Central memory CD4-positive, alpha-beta T cell (primary cell): Measurements from ENCODE around the gene SLC30A2.

Experiments
- DNase-seq: peaks from one replicate; pipeline ENCODE4 v3.0.0; 2022

SLC30A2 gene

DNA sequence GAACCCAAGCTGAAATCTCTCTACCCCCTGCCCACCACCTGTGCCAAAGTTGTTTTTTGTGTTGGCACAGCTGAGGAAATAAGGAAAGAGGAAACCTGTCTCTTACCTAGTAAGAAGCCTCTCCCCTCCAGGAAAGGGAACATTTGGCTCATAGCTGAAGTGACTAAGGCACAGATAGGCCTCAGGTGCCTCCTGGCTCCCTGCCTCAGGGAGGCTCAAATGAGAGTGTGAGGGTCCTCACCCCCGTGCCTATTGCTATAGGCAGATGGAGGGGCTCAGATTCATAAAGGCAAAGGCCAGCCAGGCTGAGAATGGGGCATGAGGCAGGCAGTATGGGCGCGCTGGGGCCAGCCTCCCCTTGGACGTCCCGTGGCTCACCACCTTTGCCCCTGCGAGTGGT, 7.4 kb downstream of the SLC30A2 start:
- no peak for DNase-seq

DNA sequence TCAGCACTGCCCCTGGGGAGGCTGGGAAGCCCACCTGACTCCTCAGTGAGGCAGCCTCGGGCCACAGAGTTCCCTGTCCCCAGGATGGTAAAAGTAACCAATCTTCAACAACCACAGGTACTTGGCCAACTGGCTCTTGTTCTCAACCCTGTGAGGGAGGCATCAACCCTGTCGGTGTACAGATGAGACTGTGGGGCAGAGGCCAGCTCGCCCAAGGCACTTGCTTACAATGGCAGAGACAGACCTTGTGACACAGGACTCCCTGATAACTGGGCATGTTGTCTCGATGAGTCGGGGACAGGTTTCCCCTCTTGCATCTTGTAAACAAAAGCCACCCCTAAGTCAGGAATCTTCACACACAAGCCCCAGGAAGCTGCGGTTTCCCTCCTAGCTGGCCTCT, 8.0 kb downstream of the SLC30A2 start:
- DNase-seq = no peak

- DNase-seq = no peak
These were observed 9.1 kb downstream of the SLC30A2 start for GRCh38 chr1:26036756-26037281.

DNA sequence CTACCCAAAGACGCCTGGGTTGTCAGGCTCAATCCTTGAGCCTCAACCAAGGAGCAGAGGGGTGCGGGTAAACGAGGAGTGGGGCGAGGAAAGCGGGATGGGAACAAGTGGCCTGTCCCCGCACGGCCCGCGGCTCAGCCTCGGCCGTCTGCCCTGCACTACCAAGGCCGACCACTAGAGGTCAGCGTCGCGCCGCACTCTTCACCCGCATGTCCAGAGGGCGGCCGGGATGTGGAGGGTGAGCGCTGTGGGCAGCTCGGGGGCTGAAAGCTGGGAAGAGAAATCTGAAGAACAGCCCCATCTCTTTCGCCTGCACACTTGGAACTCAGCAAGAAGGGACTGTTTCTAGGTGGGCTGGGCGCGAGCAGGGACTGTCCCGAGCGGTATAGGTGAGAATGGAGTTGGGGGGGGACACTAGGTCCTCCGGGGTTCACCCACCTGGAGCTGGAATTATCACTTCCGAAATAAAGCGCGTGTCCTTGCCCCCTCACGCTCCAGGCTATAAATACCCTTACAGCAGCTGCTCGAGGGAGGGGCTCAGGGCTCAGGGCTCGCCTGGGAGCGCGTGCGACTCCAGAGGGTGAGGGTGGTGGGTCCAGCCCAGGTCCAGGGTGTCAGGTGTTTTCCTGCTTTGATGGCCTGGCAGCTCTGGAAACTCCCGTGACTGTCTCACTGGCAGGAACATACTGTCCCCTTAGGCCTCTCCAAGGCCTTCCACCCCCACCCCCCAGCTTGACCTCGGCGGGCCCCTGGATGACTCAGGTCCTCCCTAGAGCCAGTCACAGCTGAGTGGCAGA, 9.8 kb downstream of the SLC30A2 start:
- peak; percentile 64 for DNase-seq

DNA sequence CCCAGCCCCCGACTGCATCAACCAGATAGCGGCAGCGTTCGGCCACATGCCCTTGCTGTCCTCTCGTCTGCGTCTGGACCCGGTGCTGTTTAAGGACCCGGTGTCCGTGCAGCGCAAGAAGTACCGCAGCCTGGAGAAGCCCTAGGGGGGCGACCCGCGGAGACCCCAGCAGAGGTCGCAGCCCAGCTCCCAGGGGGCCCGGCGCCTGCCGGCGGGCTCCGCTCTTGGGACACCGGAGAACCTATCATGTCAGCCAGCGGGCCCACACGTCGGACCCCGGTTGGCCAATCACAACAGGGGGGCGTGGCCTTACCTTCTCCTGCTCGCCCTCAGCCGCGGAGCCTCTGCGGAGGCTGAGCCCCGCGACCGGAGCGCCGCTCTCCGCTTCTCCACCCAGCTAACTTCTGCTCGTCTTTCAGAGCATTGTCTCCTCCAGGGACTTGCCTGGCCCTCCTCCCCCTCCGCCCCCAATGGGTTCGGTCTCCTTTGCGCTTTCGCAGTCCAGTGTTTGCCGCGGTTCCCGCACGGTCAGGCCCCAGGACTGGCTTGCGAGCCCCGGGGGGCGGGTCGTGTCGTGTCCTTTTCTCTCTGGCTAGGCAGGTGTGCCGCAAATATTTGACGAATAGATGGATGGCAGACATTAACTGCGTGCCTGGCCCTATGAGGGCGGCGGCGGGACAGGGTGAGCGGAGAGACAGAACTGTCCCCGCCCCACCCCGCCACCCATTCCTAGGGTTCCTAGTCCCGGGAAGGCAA, 10.5 kb downstream of the SLC30A2 start:
- peak; percentile 90 for DNase-seq

GRCh38 chr1:26034504-26035202, 11.3 kb downstream of the SLC30A2 start:
- DNase-seq = no peak

GRCh38 chr1:26032656-26033357, 13.1 kb downstream of the SLC30A2 start:
- no peak for DNase-seq

DNA sequence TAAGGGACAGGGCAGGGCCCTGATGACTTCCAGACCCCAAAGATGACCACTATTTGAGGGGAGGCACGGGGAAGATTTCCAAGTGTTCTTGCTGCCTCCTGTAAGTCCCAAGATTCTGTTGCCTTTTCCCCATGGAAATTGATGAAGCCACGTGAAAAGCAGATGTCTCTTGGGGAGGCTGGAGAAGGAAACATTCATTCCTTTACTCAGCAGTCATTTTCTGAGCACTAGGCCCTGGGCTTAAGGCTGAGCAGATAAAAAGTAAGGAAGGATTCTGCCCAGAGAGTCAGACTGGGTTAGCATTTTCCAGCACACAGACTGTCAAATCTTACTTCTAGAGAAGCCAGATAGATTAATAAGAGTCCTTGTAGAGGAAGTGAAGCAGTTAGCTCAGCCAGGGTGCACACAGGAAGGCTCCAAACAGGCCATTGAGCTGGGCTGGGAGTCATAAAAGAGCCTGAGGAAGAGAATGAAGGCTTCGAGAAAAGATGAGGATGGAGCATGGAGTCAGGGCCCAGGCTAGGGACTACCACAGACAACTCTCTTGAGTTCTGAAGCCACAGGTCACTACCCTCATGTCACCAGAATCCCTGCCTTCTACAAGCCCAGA, 14.2 kb downstream of the SLC30A2 start:
- no peak for DNase-seq

DNA sequence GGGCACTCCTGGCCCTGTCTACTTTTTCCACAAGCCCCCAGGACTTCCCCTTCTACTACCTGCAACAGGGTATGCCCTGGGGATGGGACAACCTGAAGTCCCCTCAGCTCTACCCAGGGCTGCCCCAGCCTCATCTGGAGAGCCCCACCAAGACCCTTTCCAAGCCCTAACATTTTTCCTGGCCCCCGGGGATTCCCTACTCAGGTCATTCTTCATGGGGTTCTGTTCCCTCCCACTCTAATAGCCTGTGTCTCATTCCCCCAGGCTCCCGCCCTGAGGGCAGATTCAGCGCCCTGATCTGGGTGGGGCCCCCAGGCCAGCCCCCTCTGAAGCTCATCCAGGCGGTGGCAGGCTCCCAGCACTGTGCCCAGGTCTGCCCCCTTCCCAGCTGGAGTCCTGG, 14.7 kb downstream of the SLC30A2 start:
- DNase-seq = no peak

DNA sequence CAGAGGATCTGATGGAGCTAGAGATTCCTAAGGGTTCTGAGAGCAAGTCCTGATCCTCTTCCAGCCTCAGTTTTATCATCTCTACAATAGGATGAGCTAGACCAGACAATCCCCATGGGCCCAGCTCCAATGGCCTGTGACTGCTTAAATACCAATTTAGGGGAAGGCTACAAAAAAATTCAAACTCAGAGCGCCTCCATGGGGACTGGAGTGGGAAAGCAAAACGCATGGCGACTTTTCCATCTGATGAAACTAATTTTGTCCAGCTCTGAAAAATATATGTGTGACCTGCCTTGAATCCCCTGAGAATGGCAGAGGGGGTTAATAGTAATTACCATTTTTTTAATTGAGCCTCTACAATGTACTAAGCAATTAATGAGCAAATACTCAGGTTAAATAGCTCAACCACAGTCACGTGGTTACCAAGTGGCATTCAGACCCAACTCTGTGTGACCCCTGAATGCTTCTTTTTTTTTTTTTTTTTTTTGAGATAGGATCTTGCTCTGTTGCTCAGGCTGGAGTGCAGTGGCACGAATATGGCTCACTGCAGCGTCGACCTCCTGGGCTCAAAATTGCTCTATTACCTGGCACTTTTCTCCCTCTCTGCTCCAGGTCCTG, 15.9 kb downstream of the SLC30A2 start:
- no peak for DNase-seq

DNA sequence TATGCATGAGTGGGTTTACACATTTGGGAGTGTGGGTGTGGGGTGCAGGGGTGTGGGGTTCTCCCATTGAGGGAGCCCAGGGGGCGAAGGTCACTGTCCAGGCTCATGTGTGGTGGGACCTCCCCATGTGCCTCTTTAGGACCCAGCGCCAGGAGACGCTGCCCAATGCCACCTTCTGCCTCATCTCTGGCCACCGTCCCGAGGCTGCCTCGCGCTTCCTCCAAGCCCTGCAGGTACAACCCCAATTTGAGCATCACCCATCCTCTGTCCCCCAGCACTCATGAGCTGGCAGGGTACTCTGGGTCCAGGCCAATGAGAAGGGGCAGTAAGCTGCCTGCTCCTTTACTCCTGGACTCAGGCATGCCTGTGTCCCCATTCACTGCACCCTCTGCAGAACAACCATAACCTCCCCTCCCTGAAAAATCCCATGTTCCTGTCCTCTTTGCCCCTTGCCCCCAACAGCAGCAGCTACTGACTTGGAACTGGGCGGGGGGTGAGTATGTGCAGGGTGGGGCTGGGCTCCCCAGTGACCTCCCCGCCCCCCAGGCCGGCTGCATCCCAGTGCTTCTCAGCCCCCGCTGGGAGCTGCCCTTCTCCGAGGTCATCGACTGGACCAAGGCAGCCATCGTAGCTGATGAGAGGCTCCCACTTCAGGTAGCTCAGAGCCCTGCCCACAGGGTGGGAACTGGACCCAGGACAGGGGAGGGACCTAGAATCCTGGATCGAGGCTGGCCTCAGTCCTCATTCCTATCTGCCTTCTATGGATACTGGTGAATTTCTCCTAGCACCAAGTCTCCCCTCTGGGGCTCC, 16.7 kb downstream of the SLC30A2 start:
- no peak for DNase-seq

GRCh38 chr1:26028490-26028980, 17.4 kb downstream of the SLC30A2 start:
- DNase-seq = no peak

DNA sequence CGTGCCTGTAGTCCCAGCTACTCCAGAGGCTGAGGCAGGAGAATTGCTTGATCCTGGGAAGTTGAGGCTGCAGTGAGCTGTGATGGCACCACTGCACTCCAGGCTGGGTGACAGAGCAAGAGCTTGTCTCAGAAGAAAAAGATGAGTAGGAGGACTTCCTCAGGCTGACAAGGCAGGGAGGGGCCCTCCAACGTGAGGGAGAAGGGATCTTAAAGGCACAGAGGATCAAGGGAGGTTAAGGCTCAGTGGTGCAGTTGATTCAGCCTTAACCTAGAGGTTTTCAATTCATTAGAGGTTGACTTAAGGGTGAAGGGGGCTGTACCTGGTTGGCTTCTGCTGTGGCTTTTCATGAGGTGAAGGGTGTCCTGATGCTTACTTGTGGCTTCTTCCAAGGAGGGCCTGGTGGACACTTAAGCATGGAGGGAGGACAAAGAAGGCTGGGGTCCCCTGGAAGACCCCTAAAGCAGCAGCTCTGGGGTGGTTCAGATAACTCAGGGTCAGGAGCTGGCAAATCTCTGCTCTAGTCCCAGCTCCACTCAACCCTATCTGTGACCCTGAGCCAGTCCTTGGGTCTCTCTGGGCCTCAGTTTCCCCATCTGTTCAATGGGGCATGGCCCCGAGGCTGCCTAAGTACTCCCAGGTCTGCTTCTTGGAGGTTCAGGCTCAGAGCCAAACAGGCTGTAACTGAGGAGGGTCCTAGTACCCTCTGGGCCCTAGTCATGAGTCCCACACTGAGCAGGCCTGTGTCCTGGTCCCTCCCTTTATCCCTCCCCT, 18.0 kb downstream of the SLC30A2 start:
- no peak for DNase-seq

DNA sequence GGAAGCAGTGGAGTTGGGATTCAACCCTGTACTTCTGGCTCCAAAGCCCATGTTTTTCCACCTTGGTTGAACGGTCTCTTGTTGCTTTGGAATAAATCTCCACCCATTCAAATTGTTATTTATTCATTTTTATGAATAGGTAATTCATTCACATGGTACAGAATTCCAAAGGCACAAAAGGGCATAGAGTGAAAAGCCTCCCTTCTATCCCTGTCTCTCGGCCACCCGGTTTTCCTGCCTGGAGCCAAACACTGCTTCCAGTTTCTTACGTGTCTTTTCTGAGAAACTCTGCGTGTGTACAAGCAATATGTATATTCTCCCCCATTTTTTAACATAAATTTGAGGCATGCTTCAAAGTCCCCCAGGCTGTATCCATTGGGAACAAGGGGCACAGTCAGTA, 20.4 kb downstream of the SLC30A2 start:
- DNase-seq = no peak

DNA sequence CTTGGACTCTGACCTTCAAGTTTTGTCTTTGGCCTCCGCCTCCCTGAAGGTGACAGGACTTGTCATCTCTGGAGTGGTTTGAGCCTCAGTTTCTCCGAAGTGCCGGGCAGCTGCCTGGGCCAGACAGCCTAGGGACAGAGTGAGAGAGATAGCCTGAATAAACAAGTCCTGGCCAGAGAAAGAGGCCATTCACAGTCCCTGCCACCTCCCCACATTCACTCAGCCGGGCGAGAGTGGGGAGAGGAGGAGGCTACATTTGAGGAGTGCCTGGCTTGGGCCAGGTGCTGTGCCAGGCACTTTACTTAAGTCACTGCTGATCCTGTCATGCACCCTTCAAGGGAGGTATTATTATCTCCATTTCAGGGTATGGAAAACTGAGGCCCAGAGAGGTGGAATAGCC, 20.9 kb downstream of the SLC30A2 start:
- DNase-seq = no peak

DNA sequence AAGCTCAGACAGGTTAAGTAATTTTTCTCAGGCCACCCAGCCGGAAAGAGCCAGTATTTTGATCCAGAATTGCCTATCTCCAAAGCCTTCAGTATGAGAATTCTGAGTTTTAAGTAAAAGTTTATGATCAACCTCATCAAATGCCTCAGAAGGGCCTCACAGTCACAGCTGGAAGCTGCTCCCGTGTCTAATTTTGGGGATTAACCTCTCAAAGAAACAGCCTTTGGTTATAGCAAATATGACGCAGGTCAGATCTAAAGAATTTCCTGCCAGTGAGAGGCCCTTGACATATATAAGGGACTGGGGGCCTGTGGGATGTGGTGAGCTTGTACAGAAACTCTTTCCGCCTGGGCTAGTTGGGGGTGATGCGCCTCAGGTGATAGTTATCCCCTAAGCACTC, 22.1 kb downstream of the SLC30A2 start:
- no peak for DNase-seq

DNA sequence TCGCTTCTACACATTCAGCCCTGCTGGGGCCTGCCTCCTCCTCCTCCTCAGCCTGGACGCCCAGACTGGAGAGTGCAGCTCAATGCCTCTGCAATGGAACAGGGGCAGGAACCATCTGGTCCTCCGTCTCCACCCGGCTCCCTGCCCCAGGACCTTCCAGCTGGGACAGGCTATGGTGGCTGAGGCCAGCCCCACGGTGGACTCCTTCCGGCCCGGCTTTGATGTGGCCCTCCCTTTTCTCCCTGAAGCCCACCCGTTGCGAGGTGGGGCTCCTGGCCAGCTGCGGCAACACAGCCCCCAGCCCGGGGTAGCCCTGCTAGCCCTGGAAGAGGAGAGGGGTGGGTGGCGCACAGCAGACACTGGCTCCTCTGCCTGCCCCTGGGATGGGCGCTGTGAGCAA, 22.9 kb downstream of the SLC30A2 start:
- no peak for DNase-seq

- DNase-seq = no peak
These were observed 23.5 kb downstream of the SLC30A2 start for GRCh38 chr1:26022404-26022779.

DNA sequence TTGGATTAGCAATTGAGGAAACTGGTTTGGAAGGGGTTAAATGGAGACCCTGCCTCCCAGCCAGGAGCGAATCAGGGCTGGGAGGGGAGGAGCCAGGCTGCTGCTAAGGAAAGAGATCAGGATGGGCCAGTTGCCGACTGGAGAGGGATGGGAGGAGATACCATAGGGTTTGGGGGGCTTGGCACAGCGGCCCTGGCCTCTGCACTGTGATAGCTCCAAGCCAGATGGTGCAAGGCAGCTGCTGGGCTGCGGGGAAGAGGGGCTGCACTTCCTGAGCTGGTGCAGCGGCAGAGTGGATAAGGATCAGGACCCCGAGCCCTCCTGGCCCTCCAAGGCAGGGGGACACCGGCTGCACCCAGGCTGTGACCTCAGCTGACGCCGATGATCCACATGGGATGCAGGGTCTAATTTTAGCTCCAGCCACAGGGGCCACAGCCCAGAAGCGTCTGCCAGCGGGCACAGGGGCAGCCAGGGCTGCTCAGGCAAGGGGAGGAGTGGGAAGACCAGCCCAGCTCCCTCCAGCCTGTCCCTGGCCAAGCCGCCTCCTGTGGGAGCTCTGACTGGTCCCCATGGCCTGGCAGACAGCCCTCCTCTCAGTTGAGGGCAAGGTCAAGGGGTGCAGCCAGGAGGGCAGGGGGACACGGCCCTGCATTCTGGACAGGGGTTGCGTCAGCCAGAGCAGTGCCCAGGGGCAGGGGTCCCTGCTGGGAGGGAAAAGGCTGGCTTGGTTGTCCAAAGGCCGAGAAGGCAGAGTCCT, 24.1 kb downstream of the SLC30A2 start, which contains the start of gene EXTL1:
Gene EXTL1 (plus strand): TSS at position 129 of the 757 bp plus-strand sequence. CDS start 872 bp downstream, outside the sequence.
- DNase-seq = no peak
